H9 (cell line): ENCODE measurements around the gene ZNF718. TPM values are rescaled to one million over a fixed set of nuclear protein-coding genes. Genes with fewer than 3 reads are reported as not detected.
A peak's percentile ranks its signal among the peaks of the same experiment; 100 is the strongest.
"Not testable (repeated sequence)": the region's sequence is repeated elsewhere in the genome, so short reads cannot be mapped to it uniquely, and the experiment has no call there.

Experiments
- DNase-seq: peaks from one replicate; pipeline ENCODE4 v3.0.0-alpha.2; 2017
- H2AFZ ChIP-seq: one replicate; pipeline ENCODE4 v1.6.1; 2013; ENCODE audit warnings: mild to moderate bottlenecking, low read length, control low read depth, moderate library complexity
- H2AK5ac ChIP-seq: 2 replicates; pipeline ENCODE4 v1.6.1; 2013; ENCODE audit warnings: low read length, control low read depth, mixed read lengths; ENCODE audit not compliant: insufficient read length
- H2BK120ac ChIP-seq: one replicate; pipeline ENCODE4 v1.6.1; 2013; ENCODE audit warnings: low read depth, mild to moderate bottlenecking, low read length, control low read depth, inconsistent platforms; ENCODE audit not compliant: poor library complexity, severe bottlenecking
- H2BK12ac ChIP-seq: 2 replicates; pipeline ENCODE4 v1.6.1; 2013; ENCODE audit warnings: low read length, control low read depth, mixed read lengths, low read depth; ENCODE audit not compliant: insufficient read length
- H2BK15ac ChIP-seq: 2 replicates; pipeline ENCODE4 v1.6.1; 2013; ENCODE audit warnings: low read depth, low read length, control low read depth
- H2BK20ac ChIP-seq: one replicate; pipeline ENCODE4 v1.6.1; 2013; ENCODE audit warnings: low read depth, mild to moderate bottlenecking, low read length, control low read depth, inconsistent platforms; ENCODE audit not compliant: poor library complexity, severe bottlenecking
- H2BK5ac ChIP-seq: 2 replicates; pipeline ENCODE4 v1.6.1; 2013; ENCODE audit warnings: low read length, control low read depth, mixed read lengths; ENCODE audit not compliant: insufficient read length
- H3K14ac ChIP-seq: 2 replicates; pipeline ENCODE4 v1.6.1; 2013; ENCODE audit warnings: low read length, control low read depth; ENCODE audit not compliant: insufficient read depth
- H3K18ac ChIP-seq: 2 replicates; pipeline ENCODE4 v1.6.1; 2013; ENCODE audit warnings: low read depth, mild to moderate bottlenecking, mixed read lengths, low read length, control low read depth; ENCODE audit not compliant: insufficient read length
- H3K23ac ChIP-seq: 2 replicates; pipeline ENCODE4 v1.6.1; 2013; ENCODE audit warnings: low read length, control low read depth, mixed read lengths, low read depth; ENCODE audit not compliant: insufficient read length
- H3K23me2 ChIP-seq: 2 replicates; pipeline ENCODE4 v1.6.1; 2013; ENCODE audit warnings: low read depth, mild to moderate bottlenecking, mixed read lengths, low read length, control low read depth; ENCODE audit not compliant: insufficient read length, poor library complexity, severe bottlenecking
- H3K27ac ChIP-seq: 2 replicates; pipeline ENCODE4 v1.5.1; 2013; ENCODE audit warnings: low read length, control low read depth, mixed read lengths, low read depth; ENCODE audit not compliant: insufficient read length
- H3K27me3 ChIP-seq: 2 replicates; pipeline ENCODE4 v1.6.1; 2013; ENCODE audit warnings: low read length, control low read depth, inconsistent platforms; ENCODE audit not compliant: insufficient read depth
- H3K4ac ChIP-seq: 2 replicates; pipeline ENCODE4 v1.6.1; 2013; ENCODE audit warnings: low read depth, mild to moderate bottlenecking, control low read depth, inconsistent platforms, low read length, moderate library complexity
- H3K4me1 ChIP-seq: 2 replicates; pipeline ENCODE4 v1.6.1; 2013; ENCODE audit warnings: low read length, control low read depth, inconsistent platforms; ENCODE audit not compliant: insufficient read depth
- H3K4me2 ChIP-seq: 2 replicates; pipeline ENCODE4 v1.6.1; 2013; ENCODE audit warnings: low read length, control low read depth, mixed read lengths; ENCODE audit not compliant: insufficient read length, insufficient read depth
- H3K56ac ChIP-seq: 2 replicates; pipeline ENCODE4 v1.6.1; 2013; ENCODE audit warnings: low read depth, mild to moderate bottlenecking, mixed read lengths, low read length, control low read depth; ENCODE audit not compliant: insufficient read length
- H3K79me1 ChIP-seq: 2 replicates; pipeline ENCODE4 v1.6.1; 2013; ENCODE audit warnings: low read depth, mild to moderate bottlenecking, moderate library complexity, low read length, control low read depth, inconsistent platforms; ENCODE audit not compliant: insufficient read depth, poor library complexity, severe bottlenecking
- H3K79me2 ChIP-seq: 2 replicates; pipeline ENCODE4 v1.6.1; 2013; ENCODE audit warnings: low read length, control low read depth, inconsistent platforms; ENCODE audit not compliant: insufficient read depth
- H3K9ac ChIP-seq: 2 replicates; pipeline ENCODE4 v1.6.1; 2013; ENCODE audit warnings: low read length, control low read depth, mixed read lengths; ENCODE audit not compliant: insufficient read length; ENCODE audit errors: extremely low read depth
- H3K9me3 ChIP-seq: one replicate; pipeline ENCODE4 v1.6.1; 2013; ENCODE audit warnings: low read depth, low read length, inconsistent platforms; ENCODE audit not compliant: control insufficient read depth
- H3T11ph ChIP-seq: one replicate; pipeline ENCODE4 v1.6.1; 2013; ENCODE audit warnings: mild to moderate bottlenecking, low read length, control low read depth, inconsistent platforms
- H4K20me1 ChIP-seq: one replicate; pipeline ENCODE4 v1.6.1; 2013; ENCODE audit not compliant: control insufficient read depth, insufficient read length, insufficient read depth
- H4K5ac ChIP-seq: 2 replicates; pipeline ENCODE4 v1.6.1; 2013; ENCODE audit warnings: low read depth, mild to moderate bottlenecking, mixed read lengths, low read length, control low read depth; ENCODE audit not compliant: insufficient read length
- H4K8ac ChIP-seq: replicated peaks from 2 replicates; pipeline ENCODE4 v1.6.1; 2013; ENCODE audit warnings: low read length, control low read depth, mixed read lengths, low read depth; ENCODE audit not compliant: insufficient read length
- H4K91ac ChIP-seq: 2 replicates; pipeline ENCODE4 v1.6.1; 2013; ENCODE audit warnings: low read depth, mild to moderate bottlenecking, moderate library complexity, mixed read lengths, low read length, control low read depth; ENCODE audit not compliant: insufficient read length
- H3K27ac Mint-ChIP-seq, 3 experiments: 2 replicates in 2 of 3; 3 replicates in 1 of 3; pipeline ENCODE4 v1.8.0; 2020 to 2021; ENCODE audit warnings: mixed read lengths in 3 of 3, mild to moderate bottlenecking in 1 of 3, moderate library complexity in 1 of 3
- H3K27me3 Mint-ChIP-seq: 2 replicates; pipeline ENCODE4 v1.8.0; 2021; ENCODE audit warnings: low read depth, mild to moderate bottlenecking, moderate library complexity, mixed read lengths
- H3K36me3 Mint-ChIP-seq, 3 experiments: 2 replicates in 2 of 3; 3 replicates in 1 of 3; pipeline ENCODE4 v1.8.0; 2020 to 2021; ENCODE audit warnings: low read depth in 3 of 3, mixed read lengths in 3 of 3; ENCODE audit not compliant: insufficient read depth in 1 of 3
- H3K4me1 Mint-ChIP-seq, 2 experiments: 2 replicates each; pipeline ENCODE4 v1.8.0; 2020; ENCODE audit warnings: mixed read lengths in 2 of 2
- H3K4me3 Mint-ChIP-seq, 2 experiments: 2 replicates in 1 of 2; 3 replicates in 1 of 2; pipeline ENCODE4 v1.8.0; 2020 to 2021; ENCODE audit warnings: mild to moderate bottlenecking in 2 of 2, mixed read lengths in 2 of 2, moderate library complexity in 1 of 2
- H3K9me3 Mint-ChIP-seq, 2 experiments: 2 replicates in 1 of 2; 3 replicates in 1 of 2; pipeline ENCODE4 v1.8.0; 2020; ENCODE audit warnings: mild to moderate bottlenecking in 2 of 2, mixed read lengths in 2 of 2, moderate library complexity in 1 of 2
- WGBS: extraction: QIAGEN DNeasy Blood & Tissue Kit; methylation state at CpG from one replicate; pipeline ENCODE4 v1.1.7; 2013; ENCODE audit warnings: missing lambda C conversion rate, low lambda C conversion rate, mixed read lengths; ENCODE audit not compliant: insufficient read length; ENCODE audit errors: extremely low coverage; 5-methylcytosine and 5-hydroxymethylcytosine counted together
- total RNA-seq: library from RNA; stranded (reverse); gene quantifications from 2 replicates; pipeline ENCODE4 v1.2.1, GENCODE V29; 2021
- TF ChIP-seq, protein P1 (sequence below): fragments of 200-600 bp; sonication (generic); conservative IDR thresholded peaks from 3 replicates; pipeline ENCODE4 v1.8.0; 2021; ENCODE audit warnings: antibody characterized with exemption, mild to moderate bottlenecking

The ZNF718 gene
- total RNA-seq, 1 experiment from 2014 or later, result 12.5 TPM

DNA sequence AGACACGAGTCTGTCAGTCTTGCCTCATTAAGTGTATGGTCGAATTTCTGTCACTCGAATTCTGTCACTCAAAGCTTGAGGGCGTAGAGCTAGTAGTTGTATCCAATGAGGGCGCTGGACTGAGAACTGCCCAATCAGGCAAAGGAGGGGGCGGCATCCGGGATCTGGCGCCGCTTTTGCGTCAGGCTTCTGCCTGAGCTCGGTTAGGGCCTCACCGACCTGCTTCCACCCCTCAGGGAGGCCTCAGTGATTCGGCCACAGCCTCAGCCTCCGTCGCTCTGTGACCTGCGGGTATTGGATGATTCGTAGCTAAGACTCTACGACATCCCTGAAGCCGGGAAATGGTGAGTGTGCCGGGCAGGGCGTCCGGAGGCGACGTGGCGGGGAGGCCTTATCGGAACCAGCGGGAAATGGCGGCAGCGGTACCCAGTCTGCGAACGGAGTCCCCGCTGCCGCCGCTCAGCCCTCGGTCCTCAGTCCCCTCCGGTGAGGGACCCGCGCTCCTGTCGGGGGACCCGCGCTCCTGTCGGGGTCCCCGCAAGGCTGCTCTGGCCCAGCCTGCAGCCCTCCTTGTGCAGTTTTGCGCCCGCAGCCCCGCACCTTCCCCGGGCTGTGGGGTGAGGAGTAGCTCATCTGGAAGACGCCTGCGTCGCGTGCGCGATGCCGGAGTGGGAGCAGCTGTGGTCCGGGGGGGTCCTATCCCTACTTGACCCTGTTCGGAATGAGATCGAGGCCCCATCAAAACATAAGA, 88.3 kb downstream of the ZNF718 start:
- H3K27ac Mint-ChIP-seq, result peak overlapping the region in 1 of 3 experiments; percentile 95; a peak in 2 of 7 replicates
- TF ChIP-seq, protein P1, sequence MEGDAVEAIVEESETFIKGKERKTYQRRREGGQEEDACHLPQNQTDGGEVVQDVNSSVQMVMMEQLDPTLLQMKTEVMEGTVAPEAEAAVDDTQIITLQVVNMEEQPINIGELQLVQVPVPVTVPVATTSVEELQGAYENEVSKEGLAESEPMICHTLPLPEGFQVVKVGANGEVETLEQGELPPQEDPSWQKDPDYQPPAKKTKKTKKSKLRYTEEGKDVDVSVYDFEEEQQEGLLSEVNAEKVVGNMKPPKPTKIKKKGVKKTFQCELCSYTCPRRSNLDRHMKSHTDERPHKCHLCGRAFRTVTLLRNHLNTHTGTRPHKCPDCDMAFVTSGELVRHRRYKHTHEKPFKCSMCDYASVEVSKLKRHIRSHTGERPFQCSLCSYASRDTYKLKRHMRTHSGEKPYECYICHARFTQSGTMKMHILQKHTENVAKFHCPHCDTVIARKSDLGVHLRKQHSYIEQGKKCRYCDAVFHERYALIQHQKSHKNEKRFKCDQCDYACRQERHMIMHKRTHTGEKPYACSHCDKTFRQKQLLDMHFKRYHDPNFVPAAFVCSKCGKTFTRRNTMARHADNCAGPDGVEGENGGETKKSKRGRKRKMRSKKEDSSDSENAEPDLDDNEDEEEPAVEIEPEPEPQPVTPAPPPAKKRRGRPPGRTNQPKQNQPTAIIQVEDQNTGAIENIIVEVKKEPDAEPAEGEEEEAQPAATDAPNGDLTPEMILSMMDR, result no peak
- Histone ChIP-seq H3K4me2 (peak overlapping the region; percentile 38), H4K91ac (no peak overlapping the region), H2BK120ac (no peak overlapping the region), H3K4ac (no peak overlapping the region), H2BK5ac (no peak overlapping the region), H2BK12ac (no peak overlapping the region), H3K23me2 (no peaks in the 10 kb centered on the region), H3K79me2 (peaks cover 5% of the 10 kb centered on the region; the same call in 1 of the 2 replicates), H2AK5ac (no peak overlapping the region), H3K27me3 (no peaks in the 10 kb centered on the region), H3K9me3 (peaks cover 5% of the 10 kb centered on the region), H3T11ph (no peak overlapping the region), H3K27ac (no peak overlapping the region), H4K20me1 (no peaks in the 10 kb centered on the region), H3K79me1 (no peaks in the 10 kb centered on the region), H3K4me1 (peaks cover 3% of the 10 kb centered on the region; the same call in 1 of the 2 replicates), H3K18ac (no peak overlapping the region), H2AFZ (no peak overlapping the region), H3K56ac (no peak overlapping the region), H2BK20ac (no peak overlapping the region), H3K23ac (no peak overlapping the region), H3K14ac (peak overlapping the region; percentile 59; the same call in 1 of the 2 replicates), H4K5ac (no peak overlapping the region), H4K8ac (no peak overlapping the region), H2BK15ac (no peak overlapping the region), H3K9ac (peak overlapping the region; percentile 75)
- peaks cover 29 to 37% (median 36%) of the 10 kb centered on the region in 3 experiments for H3K36me3 Mint-ChIP-seq
- peak overlapping the region; percentile 75 to 81 for H3K4me3 Mint-ChIP-seq
- WGBS, result no CpG with 5 or more reads among the region's 57 CpGs
- peaks cover 9 to 10% of the 10 kb centered on the region in 2 experiments for H3K4me1 Mint-ChIP-seq
- H3K9me3 Mint-ChIP-seq, result peaks cover 72 to 84% of the 10 kb centered on the region in 2 experiments
- no peaks in the 10 kb centered on the region for H3K27me3 Mint-ChIP-seq
- no peak for DNase-seq

- not testable (repeated sequence) for H3T11ph ChIP-seq, H3K27me3 ChIP-seq, H3K14ac ChIP-seq, H2BK15ac ChIP-seq, H3K4ac ChIP-seq, H2BK5ac ChIP-seq, H3K23me2 ChIP-seq, H4K20me1 ChIP-seq, H2AFZ ChIP-seq, H3K4me1 ChIP-seq, H3K56ac ChIP-seq, H3K79me2 ChIP-seq, H2BK12ac ChIP-seq, H4K91ac ChIP-seq, H4K5ac ChIP-seq, H3K79me1 ChIP-seq, DNase-seq, H3K27ac ChIP-seq, H3K27me3 Mint-ChIP-seq, H3K18ac ChIP-seq, H2BK120ac ChIP-seq, H4K8ac ChIP-seq, H2BK20ac ChIP-seq, H3K9me3 ChIP-seq, H2AK5ac ChIP-seq, H3K23ac ChIP-seq
- no CpG with 5 or more reads among the region's 13 CpGs for WGBS
- Mint-ChIP-seq H3K4me1 (peaks cover 9 to 10% of the 10 kb centered on the region in 2 experiments), H3K36me3 (peaks cover 25 to 35% (median 32%) of the 10 kb centered on the region in 3 experiments), H3K27ac (peak overlapping the region in 1 of 3 experiments; percentile 91; a peak in 2 of 7 replicates), H3K9me3 (peaks cover 69 to 84% of the 10 kb centered on the region in 2 experiments), H3K4me3 (peak overlapping the region; percentile 72 to 81)
- H3K9ac ChIP-seq, result peak overlapping the region; percentile 63
- peak overlapping the region; percentile 38 for H3K4me2 ChIP-seq
These were observed 88.9 kb downstream of the ZNF718 start for GRCh38 chr4:213189-213535.
